ENCODE measurements around the gene TFR2. TPM values are rescaled to one million over a fixed set of nuclear protein-coding genes. Genes with fewer than 3 reads are reported as not detected.
"Not testable (repeated sequence)": the region's sequence is repeated elsewhere in the genome, so short reads cannot be mapped to it uniquely, and the experiment has no call there.

The TFR2 gene
- total and polyA plus RNA-seq, 9 donors: 0.06 to 0.79 (median 0.18) TPM; not detected in 3

DNA sequence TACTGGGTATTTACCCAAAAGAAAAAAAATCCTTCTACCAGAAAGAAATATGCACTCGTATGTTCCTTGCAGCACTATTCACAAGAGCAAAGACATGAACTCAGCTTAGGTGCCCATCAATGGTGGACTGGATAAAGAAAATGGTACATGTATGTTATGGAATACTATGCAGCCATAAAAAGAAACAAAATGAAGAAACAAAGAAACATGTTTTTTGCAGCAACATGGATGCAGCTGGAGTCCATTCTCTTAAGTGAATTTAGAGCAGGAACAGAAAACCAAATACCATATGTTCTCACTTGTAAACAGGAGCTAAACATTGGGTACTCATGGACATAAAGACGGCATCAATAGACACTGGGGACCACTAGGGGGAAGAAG, 26.7 kb upstream of the TFR2 start:
- no peaks in the 10 kb centered on the region for H3K9me3 ChIP-seq
- no peak overlapping the region for H3K4me3 ChIP-seq
- H3K27me3 ChIP-seq: no peaks in the 10 kb centered on the region
- H3K4me1 ChIP-seq (ENCODE audit: insufficient read depth): no peaks in the 10 kb centered on the region
- intact Hi-C loops (cut with DNase I): no loop called here
- no peaks in the 10 kb centered on the region for H3K36me3 ChIP-seq
- TF ChIP-seq EP300 (IDR thresholded peaks at IDR 0.05) (no peak), POLR2A (IDR thresholded peaks at IDR 0.05) (no peak)
- TF ChIP-seq, protein P1, sequence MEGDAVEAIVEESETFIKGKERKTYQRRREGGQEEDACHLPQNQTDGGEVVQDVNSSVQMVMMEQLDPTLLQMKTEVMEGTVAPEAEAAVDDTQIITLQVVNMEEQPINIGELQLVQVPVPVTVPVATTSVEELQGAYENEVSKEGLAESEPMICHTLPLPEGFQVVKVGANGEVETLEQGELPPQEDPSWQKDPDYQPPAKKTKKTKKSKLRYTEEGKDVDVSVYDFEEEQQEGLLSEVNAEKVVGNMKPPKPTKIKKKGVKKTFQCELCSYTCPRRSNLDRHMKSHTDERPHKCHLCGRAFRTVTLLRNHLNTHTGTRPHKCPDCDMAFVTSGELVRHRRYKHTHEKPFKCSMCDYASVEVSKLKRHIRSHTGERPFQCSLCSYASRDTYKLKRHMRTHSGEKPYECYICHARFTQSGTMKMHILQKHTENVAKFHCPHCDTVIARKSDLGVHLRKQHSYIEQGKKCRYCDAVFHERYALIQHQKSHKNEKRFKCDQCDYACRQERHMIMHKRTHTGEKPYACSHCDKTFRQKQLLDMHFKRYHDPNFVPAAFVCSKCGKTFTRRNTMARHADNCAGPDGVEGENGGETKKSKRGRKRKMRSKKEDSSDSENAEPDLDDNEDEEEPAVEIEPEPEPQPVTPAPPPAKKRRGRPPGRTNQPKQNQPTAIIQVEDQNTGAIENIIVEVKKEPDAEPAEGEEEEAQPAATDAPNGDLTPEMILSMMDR (IDR thresholded peaks at IDR 0.05): no peak
- 66 to 80% (median 74%) methylated on average over 2 of the region's 2 CpGs for WGBS, 3 donors
- no peak for DNase-seq
- no peak overlapping the region for H3K27ac ChIP-seq

DNA sequence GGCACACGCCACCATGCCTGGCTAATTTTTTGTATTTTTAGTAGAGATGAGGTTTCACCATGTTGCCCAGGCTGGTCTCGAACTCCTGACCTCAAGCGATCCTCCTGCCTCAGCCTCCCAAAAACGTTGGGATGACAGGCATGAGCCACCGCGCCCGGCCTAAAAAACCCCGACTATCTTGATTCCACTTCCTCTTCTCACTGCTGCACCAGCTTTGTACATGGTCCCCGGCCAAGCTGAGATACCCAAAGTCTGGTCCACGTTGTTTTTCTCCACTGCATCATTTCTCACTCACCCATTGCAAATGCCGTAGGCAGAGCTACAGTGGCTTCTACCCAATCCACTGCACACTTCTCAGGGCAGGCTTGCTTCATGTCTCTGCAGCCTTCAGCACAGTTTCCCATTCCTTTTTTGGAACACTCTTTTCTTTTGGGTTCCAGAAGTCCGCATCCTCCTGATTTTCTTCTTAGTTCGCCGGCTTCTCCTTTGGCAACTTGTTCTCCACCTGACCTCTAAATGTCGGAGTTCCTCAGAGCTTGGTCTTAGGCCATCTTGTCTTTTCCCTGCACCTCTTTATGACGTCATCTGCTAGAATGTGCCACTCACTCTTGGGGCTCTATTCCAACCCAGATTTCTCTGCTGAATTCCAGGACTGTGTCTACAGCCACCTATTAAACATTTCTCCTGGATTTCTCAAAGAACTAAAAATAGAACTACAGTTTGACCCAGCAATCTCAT, 26.1 kb upstream of the TFR2 start:
- Histone ChIP-seq H3K4me3 (no peak overlapping the region), H3K27ac (no peak overlapping the region), H3K4me1 (ENCODE audit: insufficient read depth) (no peaks in the 10 kb centered on the region), H3K36me3 (no peaks in the 10 kb centered on the region), H3K9me3 (no peaks in the 10 kb centered on the region), H3K27me3 (no peaks in the 10 kb centered on the region)
- TF ChIP-seq, protein P1 (IDR thresholded peaks at IDR 0.05): no peak
- TF ChIP-seq POLR2A (IDR thresholded peaks at IDR 0.05) (no peak), EP300 (IDR thresholded peaks at IDR 0.05) (no peak)
- DNase-seq: no peak
- intact Hi-C loops (cut with DNase I): no loop called here
- WGBS, 3 donors: 76 to 78% (median 76%) methylated on average over 16 of the region's 16 CpGs

DNA sequence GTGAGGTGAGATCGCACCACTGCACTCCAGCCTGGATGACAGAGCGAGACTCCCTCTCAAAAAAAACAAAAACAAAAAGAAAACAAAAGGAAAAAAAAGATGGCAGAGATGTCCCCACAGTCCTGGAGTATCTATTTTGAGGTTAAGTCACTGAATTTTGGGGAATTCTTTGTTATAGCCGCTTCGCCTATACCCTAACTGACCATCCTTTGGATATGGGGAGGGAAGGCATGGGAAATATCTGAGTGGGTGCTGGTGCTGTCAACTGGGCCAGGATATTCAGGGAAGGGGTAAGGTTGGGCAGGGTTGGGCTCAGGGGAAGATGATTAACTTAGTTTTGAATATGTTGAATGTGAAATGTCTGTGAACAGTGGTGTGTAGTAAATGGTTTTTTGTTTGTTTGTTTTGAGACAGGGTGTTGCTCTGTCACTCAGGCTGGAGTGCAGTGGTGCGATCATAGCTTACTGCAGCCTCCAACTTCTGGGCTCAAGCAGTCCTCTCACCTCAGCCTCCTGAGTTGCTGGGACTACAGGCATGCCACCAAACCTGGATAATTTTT, 23.9 kb upstream of the TFR2 start:
- no peaks in the 10 kb centered on the region for H3K27me3 ChIP-seq
- DNase-seq: no peak
- no peaks in the 10 kb centered on the region for H3K36me3 ChIP-seq
- TF ChIP-seq EP300 (IDR thresholded peaks at IDR 0.05) (no peak), POLR2A (IDR thresholded peaks at IDR 0.05) (no peak)
- TF ChIP-seq, protein P1 (IDR thresholded peaks at IDR 0.05): no peak
- no peak overlapping the region for H3K27ac ChIP-seq
- H3K4me3 ChIP-seq: no peak overlapping the region
- intact Hi-C loops (cut with DNase I): no loop called here
- no peaks in the 10 kb centered on the region for H3K4me1 ChIP-seq (ENCODE audit: insufficient read depth)
- H3K9me3 ChIP-seq: no peaks in the 10 kb centered on the region
- 90 to 92% (median 91%) methylated on average over 5 of the region's 5 CpGs for WGBS, 3 donors

DNA sequence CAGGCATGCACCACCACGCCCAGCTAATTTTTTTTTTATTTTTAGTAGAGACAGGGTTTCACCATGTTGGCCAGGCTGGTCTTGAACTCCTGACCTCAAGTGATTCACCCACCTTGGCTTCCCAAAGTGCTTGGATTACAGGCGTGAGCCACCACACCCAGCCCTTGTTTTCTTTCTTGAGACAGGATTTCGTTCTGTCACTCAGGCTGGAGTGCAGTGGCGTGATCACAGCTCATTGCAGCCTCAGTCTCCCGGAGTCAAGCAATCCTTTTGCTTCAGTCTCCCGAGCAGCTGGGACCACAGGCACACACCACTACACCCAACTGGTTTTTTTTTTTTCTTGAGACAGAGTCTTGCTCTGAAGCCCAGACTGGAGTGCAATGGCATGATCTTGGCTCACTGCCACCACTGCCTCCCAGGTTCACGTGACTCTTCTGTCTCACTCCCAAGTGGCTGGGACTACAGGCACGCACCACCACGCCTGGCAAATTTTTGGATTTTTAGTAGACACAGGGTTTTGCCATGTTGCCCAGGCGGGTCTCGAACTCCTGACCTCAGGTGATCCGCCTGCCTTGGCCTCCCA, 20.9 kb upstream of the TFR2 start:
- H3K4me1 ChIP-seq (ENCODE audit: insufficient read depth); DNase-seq; H3K36me3 ChIP-seq; H3K27me3 ChIP-seq; H3K9me3 ChIP-seq; intact Hi-C loops (cut with DNase I); H3K27ac ChIP-seq; H3K4me3 ChIP-seq: not testable (repeated sequence)
- 72 to 81% (median 75%) methylated on average over 12 of the region's 12 CpGs for WGBS, 3 donors
